ENCODE results near the gene ENDOV. TPM values are rescaled to one million over a fixed set of nuclear protein-coding genes. Genes with fewer than 3 reads are reported as not detected.

The ENDOV gene
- total RNA-seq, 2 experiments from 2014 or later: 16.8 to 18.1 TPM

DNA sequence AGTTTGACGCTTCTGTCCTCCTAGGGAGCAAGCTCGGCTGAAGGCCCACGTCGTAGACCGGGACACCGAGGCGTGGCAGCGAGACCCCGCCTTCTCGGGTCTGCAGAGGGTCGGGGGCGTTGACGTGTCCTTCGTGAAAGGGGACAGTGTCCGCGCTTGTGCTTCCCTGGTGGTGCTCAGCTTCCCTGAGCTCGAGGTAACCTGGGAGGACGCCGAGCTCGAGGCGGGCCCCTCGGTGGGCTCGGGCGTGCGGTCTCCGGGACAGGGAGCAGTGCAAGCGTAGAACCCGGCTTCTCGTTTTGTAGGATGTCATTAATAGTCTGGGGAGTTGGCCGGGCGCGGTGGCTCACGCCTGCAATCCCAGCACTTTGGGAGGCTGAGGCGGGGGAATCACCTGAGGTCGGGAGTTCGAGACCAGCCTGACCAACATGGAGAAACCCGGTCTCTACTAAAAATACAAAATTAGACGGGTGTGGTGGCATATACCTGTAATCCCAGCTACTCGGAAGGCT is 715 bp downstream of the ENDOV start:
- no peak for ATAC-seq
- intact Hi-C loops (cut with micrococcal nuclease): no loop called here
- H3K4me1 Mint-ChIP-seq (ENCODE audit: low read depth): peaks cover 22% of the 10 kb centered on the region
- no peaks in the 10 kb centered on the region for H3K9me3 Mint-ChIP-seq
- peak overlapping the region; percentile 81 for H3K4me3 Mint-ChIP-seq
- TF ChIP-seq, protein P1, sequence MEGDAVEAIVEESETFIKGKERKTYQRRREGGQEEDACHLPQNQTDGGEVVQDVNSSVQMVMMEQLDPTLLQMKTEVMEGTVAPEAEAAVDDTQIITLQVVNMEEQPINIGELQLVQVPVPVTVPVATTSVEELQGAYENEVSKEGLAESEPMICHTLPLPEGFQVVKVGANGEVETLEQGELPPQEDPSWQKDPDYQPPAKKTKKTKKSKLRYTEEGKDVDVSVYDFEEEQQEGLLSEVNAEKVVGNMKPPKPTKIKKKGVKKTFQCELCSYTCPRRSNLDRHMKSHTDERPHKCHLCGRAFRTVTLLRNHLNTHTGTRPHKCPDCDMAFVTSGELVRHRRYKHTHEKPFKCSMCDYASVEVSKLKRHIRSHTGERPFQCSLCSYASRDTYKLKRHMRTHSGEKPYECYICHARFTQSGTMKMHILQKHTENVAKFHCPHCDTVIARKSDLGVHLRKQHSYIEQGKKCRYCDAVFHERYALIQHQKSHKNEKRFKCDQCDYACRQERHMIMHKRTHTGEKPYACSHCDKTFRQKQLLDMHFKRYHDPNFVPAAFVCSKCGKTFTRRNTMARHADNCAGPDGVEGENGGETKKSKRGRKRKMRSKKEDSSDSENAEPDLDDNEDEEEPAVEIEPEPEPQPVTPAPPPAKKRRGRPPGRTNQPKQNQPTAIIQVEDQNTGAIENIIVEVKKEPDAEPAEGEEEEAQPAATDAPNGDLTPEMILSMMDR (IDR thresholded peaks at IDR 0.05): no peak
- H3K27ac Mint-ChIP-seq: peak overlapping the region; percentile 83
- H3K36me3 Mint-ChIP-seq (ENCODE audit: low read depth): peaks cover 2% of the 10 kb centered on the region
- DNase-seq: no peak
- peaks cover 10% of the 10 kb centered on the region for H3K27me3 Mint-ChIP-seq
- ChIA-PET POLR2A (interaction anchor here (0.8 to 1.5 kb wide), 3 partner anchors 9 to 415 kb away, joined by 3 to 4 read pairs (median 3); no protein-coding TSS in a partner anchor), CTCF (interaction anchor here (0.7 to 1.8 kb wide), 5 partner anchors 9 to 407 kb away, joined by 3 to 5 read pairs (median 3); partner anchors contain the start of gene GAA)

DNA sequence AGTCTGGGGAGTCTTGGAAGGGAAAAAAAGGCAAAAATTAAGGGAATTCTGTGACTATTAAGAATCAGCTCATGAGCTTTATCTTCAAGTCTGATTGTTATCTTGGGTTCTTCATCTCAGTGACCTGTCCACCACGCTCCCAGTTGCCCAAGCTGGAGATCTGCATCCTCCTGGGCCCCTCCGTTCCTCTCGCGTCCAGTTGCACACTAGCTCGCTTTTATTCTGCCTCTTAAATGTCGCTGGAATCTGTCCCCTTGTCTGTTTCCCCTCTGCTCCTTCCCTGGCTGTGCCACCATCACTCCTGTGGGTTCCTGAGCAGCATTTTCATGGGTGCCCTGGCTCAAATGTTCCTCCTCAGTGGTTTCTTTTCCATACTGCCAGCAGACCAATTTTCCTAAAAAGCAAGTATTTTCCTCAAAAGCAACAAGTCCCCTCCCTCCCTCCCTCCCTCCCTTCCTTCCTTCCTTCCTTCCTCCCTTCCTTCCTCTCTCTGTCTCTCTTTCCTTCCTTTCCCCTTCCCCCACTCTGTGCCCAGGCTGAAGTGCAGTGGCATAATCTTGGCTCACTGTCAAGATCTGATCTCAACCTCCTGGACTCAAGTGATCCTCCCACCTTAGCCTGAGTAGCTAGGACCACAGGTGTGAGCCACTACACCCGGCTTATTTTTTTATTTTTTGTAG is 1.4 kb downstream of the ENDOV start:
- intact Hi-C loops (cut with micrococcal nuclease): no loop called here
- Mint-ChIP-seq H3K36me3 (ENCODE audit: low read depth) (peaks cover 2% of the 10 kb centered on the region), H3K4me3 (peak overlapping the region; percentile 81), H3K4me1 (ENCODE audit: low read depth) (peaks cover 22% of the 10 kb centered on the region), H3K27ac (peak overlapping the region; percentile 57), H3K27me3 (peaks cover 10% of the 10 kb centered on the region), H3K9me3 (no peaks in the 10 kb centered on the region)
- DNase-seq (no peak), ATAC-seq (no peak)
- CTCF ChIA-PET: interaction anchor here (0.7 to 1.8 kb wide), 4 partner anchors 8 to 407 kb away, joined by 3 to 5 read pairs (median 4); partner anchors contain the start of gene GAA
- TF ChIP-seq, protein P1 (IDR thresholded peaks at IDR 0.05): no peak
- POLR2A ChIA-PET: interaction anchor here (1.5 kb wide), 1 partner anchor 11 kb away, joined by 4 read pairs; no protein-coding TSS in a partner anchor

DNA sequence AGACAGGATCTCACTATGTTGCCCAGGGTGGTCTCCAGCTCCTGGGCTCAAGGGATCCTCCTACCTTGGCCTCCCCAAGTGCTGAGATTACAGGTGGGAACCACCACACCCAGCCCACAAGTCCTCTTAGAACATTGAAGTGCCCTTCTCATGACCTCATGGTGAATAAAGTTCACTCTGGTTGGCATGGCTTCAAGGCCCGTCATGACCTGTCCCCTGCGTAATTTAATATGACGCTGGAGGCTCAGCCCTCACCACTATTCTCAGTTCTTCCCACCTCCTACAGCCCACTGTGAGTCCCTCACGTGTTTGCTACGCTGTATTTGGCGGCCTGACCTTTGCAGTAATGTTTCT is 1.9 kb downstream of the ENDOV start:
- no peak overlapping the region for H3K27ac Mint-ChIP-seq

DNA sequence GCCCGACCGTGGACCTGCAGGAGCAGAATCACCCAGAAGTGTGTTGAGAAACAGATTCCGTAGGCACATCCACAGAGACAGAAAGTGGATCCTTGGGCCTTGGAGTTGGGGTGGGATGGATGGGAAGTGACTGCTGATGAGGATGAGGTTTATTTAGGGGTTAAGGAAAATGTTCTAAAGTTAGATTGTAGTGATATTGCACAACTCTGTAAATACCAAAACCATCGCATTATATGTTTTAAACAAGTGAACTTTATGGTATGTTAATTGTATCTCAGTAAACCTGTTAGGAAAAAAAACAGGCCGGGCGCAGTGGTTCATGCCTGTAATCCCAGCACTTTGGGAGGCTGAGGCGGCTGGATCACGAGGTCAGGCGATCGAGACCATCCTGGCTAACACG is 3.6 kb downstream of the ENDOV start:
- CTCF ChIA-PET: no interaction called here
- Mint-ChIP-seq H3K27me3 (peaks cover 6% of the 10 kb centered on the region), H3K4me3 (no peak overlapping the region), H3K4me1 (ENCODE audit: low read depth) (peaks cover 22% of the 10 kb centered on the region), H3K9me3 (no peaks in the 10 kb centered on the region), H3K27ac (no peak overlapping the region), H3K36me3 (ENCODE audit: low read depth) (peaks cover 2% of the 10 kb centered on the region)
- TF ChIP-seq, protein P1 (IDR thresholded peaks at IDR 0.05): no peak
- ATAC-seq (no peak), DNase-seq (no peak)
- POLR2A ChIA-PET: no interaction called here
- intact Hi-C loops (cut with micrococcal nuclease): no loop called here

More for the DNA sequence above, 1.9 kb downstream of the ENDOV start:
- ATAC-seq (no peak), DNase-seq (no peak)
- Mint-ChIP-seq H3K9me3 (no peaks in the 10 kb centered on the region), H3K36me3 (ENCODE audit: low read depth) (peaks cover 2% of the 10 kb centered on the region), H3K4me1 (ENCODE audit: low read depth) (peaks cover 22% of the 10 kb centered on the region), H3K4me3 (peak overlapping the region; percentile 81), H3K27me3 (peaks cover 10% of the 10 kb centered on the region)
- CTCF ChIA-PET: no interaction called here
- POLR2A ChIA-PET: interaction anchor here (1.5 kb wide), 1 partner anchor 10 kb away, joined by 4 read pairs; no protein-coding TSS in a partner anchor
- intact Hi-C loops (cut with micrococcal nuclease): no loop called here
- TF ChIP-seq, protein P1 (IDR thresholded peaks at IDR 0.05): no peak

DNA sequence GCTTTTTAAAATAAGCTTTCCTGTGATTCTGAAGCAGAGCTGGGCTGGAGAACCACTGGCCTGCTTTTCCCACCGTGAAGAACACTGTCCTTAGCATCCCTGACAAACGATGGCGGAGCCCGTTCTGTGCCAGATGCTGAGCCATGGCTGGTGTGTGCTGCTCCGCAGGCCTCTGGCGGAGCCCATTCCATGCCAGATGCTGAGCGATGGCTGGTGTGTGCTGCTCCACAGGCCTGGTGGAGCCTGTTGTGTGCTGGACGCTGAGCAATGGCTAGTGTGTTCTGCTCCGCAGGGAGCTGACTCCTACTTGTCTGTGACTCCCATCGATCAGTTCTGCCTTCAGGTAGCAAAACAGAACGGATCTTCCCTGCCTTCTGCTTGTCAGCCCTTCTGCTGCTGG is 4.3 kb downstream of the ENDOV start:
- CTCF ChIA-PET: no interaction called here
- DNase-seq (no peak), ATAC-seq (no peak)
- no peaks in the 10 kb centered on the region for H3K9me3 Mint-ChIP-seq
- H3K4me1 Mint-ChIP-seq (ENCODE audit: low read depth): peaks cover 23% of the 10 kb centered on the region
- H3K36me3 Mint-ChIP-seq (ENCODE audit: low read depth): peaks cover 2% of the 10 kb centered on the region
- H3K27me3 Mint-ChIP-seq: peaks cover 3% of the 10 kb centered on the region
- TF ChIP-seq, protein P1 (IDR thresholded peaks at IDR 0.05): no peak
- POLR2A ChIA-PET: no interaction called here
- no peak overlapping the region for H3K27ac Mint-ChIP-seq
- intact Hi-C loops (cut with micrococcal nuclease): no loop called here
- H3K4me3 Mint-ChIP-seq: no peak overlapping the region

Data from activated CD8-positive, alpha-beta T cell treated with anti-CD3 and anti-CD28 coated beads for 36 hours (primary cell).